ENCODE results near the gene ATRNL1. TPM values are rescaled to one million over a fixed set of nuclear protein-coding genes. Genes with fewer than 3 reads are reported as not detected.

ATRNL1 gene
- polyA plus RNA-seq, 1 donor from 2014 or later = 47.8 TPM

DNA sequence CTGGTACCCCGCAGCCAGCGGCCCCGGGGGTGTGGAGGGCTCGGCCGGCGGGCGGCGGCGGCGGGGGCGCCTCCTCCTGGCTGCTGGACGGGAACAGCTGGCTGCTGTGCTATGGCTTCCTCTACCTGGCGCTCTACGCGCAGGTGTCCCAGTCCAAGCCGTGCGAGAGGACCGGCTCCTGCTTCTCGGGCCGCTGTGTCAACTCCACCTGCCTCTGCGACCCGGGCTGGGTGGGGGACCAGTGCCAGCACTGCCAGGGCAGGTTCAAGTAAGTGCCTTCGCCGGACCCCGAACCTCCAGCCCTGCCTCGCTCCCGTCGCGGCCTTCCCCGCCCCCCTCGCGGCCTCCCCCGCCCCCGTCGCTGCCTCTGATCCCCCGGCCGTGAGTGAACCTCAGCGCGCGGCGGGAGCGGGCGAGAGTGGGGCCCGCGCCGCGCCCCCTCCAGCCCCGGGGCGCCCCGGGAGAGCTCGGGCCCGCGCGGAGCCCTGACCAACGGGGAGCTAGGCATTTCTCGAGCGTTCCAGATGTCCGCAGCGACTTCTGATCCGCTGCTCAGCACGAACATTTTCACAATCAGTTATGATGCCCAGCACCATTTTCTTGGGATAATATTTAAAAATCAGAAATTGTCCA, 727 bp downstream of the ATRNL1 start:
- peak overlapping the region; percentile 90 for H3K4me2 ChIP-seq (ENCODE audit: low read length)
- TF ChIP-seq, protein P1, sequence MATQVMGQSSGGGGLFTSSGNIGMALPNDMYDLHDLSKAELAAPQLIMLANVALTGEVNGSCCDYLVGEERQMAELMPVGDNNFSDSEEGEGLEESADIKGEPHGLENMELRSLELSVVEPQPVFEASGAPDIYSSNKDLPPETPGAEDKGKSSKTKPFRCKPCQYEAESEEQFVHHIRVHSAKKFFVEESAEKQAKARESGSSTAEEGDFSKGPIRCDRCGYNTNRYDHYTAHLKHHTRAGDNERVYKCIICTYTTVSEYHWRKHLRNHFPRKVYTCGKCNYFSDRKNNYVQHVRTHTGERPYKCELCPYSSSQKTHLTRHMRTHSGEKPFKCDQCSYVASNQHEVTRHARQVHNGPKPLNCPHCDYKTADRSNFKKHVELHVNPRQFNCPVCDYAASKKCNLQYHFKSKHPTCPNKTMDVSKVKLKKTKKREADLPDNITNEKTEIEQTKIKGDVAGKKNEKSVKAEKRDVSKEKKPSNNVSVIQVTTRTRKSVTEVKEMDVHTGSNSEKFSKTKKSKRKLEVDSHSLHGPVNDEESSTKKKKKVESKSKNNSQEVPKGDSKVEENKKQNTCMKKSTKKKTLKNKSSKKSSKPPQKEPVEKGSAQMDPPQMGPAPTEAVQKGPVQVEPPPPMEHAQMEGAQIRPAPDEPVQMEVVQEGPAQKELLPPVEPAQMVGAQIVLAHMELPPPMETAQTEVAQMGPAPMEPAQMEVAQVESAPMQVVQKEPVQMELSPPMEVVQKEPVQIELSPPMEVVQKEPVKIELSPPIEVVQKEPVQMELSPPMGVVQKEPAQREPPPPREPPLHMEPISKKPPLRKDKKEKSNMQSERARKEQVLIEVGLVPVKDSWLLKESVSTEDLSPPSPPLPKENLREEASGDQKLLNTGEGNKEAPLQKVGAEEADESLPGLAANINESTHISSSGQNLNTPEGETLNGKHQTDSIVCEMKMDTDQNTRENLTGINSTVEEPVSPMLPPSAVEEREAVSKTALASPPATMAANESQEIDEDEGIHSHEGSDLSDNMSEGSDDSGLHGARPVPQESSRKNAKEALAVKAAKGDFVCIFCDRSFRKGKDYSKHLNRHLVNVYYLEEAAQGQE (IDR thresholded peaks at IDR 0.05; ENCODE audit: borderline replicate concordance) = no peak
- TF ChIP-seq EP300 (conservative IDR thresholded peaks at IDR 0.05; ENCODE audit: poor library complexity, severe bottlenecking) = no peak
- TF ChIP-seq POLR2AphosphoS5 (IDR thresholded peaks at IDR 0.05) = no peak
- peak; percentile 61 for TF ChIP-seq SMC3 (conservative IDR thresholded peaks at IDR 0.05; ENCODE audit: poor library complexity)
- no peak for TF ChIP-seq MXI1 (conservative IDR thresholded peaks at IDR 0.05; ENCODE audit: poor library complexity, severe bottlenecking)
- TF ChIP-seq, protein P2, sequence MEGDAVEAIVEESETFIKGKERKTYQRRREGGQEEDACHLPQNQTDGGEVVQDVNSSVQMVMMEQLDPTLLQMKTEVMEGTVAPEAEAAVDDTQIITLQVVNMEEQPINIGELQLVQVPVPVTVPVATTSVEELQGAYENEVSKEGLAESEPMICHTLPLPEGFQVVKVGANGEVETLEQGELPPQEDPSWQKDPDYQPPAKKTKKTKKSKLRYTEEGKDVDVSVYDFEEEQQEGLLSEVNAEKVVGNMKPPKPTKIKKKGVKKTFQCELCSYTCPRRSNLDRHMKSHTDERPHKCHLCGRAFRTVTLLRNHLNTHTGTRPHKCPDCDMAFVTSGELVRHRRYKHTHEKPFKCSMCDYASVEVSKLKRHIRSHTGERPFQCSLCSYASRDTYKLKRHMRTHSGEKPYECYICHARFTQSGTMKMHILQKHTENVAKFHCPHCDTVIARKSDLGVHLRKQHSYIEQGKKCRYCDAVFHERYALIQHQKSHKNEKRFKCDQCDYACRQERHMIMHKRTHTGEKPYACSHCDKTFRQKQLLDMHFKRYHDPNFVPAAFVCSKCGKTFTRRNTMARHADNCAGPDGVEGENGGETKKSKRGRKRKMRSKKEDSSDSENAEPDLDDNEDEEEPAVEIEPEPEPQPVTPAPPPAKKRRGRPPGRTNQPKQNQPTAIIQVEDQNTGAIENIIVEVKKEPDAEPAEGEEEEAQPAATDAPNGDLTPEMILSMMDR (IDR thresholded peaks at IDR 0.05; ENCODE audit: poor library complexity, severe bottlenecking) = peak; percentile 72
- no peaks in the 10 kb centered on the region for H3K27me3 ChIP-seq (ENCODE audit: insufficient read depth, low read depth, low read length)
- H3K36me3 ChIP-seq (ENCODE audit: insufficient read depth, low read length) = no peaks in the 10 kb centered on the region
- peak overlapping the region; percentile 88 for H3K4me3 ChIP-seq (ENCODE audit: low read length)
- peaks cover 6% of the 10 kb centered on the region for H3F3A ChIP-seq (ENCODE audit: insufficient read depth, low read length, poor library complexity, severe bottlenecking)
- H3K79me2 ChIP-seq (replicated peaks; ENCODE audit: insufficient read depth, low read length) = peaks cover 45% of the 10 kb centered on the region
- H3K9me3 ChIP-seq (ENCODE audit: low read length) = no peaks in the 10 kb centered on the region
- no peaks in the 10 kb centered on the region for H3K9me2 ChIP-seq (ENCODE audit: insufficient read depth, low read length)
- H3K27ac ChIP-seq (ENCODE audit: low read length) = peak overlapping the region; percentile 94
- no peaks in the 10 kb centered on the region for H4K20me1 ChIP-seq (ENCODE audit: insufficient read depth)
- H2AFZ ChIP-seq (ENCODE audit: low read depth, low read length) = peak overlapping the region; percentile 23
- peak overlapping the region; percentile 91 for H3K9ac ChIP-seq (ENCODE audit: low read length)

DNA sequence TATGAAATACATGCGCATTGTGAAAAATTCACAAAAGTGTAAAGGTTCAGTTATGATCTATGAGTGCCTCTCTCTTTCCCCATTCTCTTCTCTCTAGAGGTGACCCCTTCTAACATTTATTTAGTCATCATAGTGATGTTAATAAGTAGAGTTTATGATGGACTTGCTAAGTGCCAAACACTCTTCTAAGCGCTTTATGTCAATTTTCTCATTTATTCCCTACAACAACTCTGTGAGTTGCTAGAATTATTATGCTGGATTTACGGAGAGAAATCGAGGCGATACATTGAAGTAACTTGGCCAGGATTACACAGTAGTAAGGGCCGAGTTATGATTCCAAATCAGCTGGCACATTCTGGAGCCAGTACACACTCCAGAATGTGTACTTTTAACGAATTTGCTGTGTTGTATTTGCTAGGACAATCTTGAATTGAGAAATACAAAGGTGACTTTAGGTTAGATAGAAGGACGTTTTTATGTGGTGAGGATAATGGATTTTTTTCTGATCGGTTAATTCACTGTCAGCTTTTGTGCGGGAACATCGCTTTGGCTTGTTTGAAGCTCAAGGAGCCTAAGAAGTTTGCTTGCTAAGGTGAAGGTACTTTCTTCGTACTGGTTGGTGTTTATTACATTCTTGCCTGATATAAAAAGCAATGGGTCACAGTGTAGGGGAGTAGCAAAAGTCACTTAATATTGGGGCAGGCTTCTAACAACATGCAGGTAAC, 1.4 kb downstream of the ATRNL1 start:
- peaks cover 52% of the 10 kb centered on the region for H3K79me2 ChIP-seq (replicated peaks; ENCODE audit: insufficient read depth, low read length)
- H3K9me3 ChIP-seq (ENCODE audit: low read length) = no peaks in the 10 kb centered on the region
- peak overlapping the region; percentile 88 for H3K4me3 ChIP-seq (ENCODE audit: low read length)
- TF ChIP-seq POLR2AphosphoS5 (IDR thresholded peaks at IDR 0.05) = no peak
- TF ChIP-seq TAF1 (IDR thresholded peaks at IDR 0.05; ENCODE audit: low read depth) = no peak
- TF ChIP-seq, protein P1 (IDR thresholded peaks at IDR 0.05; ENCODE audit: borderline replicate concordance) = no peak
- no peak for TF ChIP-seq EZH2 (IDR thresholded peaks at IDR 0.05; ENCODE audit: borderline replicate concordance, insufficient read depth, low read length, poor library complexity, severe bottlenecking)
- TF ChIP-seq EP300 (conservative IDR thresholded peaks at IDR 0.05; ENCODE audit: poor library complexity, severe bottlenecking) = no peak
- TF ChIP-seq, protein P2 (IDR thresholded peaks at IDR 0.05; ENCODE audit: poor library complexity, severe bottlenecking) = no peak
- TF ChIP-seq SMC3 (conservative IDR thresholded peaks at IDR 0.05; ENCODE audit: poor library complexity) = no peak
- no peak for TF ChIP-seq RAD21 (conservative IDR thresholded peaks at IDR 0.05)
- no peak for TF ChIP-seq MXI1 (conservative IDR thresholded peaks at IDR 0.05; ENCODE audit: poor library complexity, severe bottlenecking)
- no peaks in the 10 kb centered on the region for H3K36me3 ChIP-seq (ENCODE audit: insufficient read depth, low read length)
- no peak overlapping the region for H2AFZ ChIP-seq (ENCODE audit: low read depth, low read length)
- no peaks in the 10 kb centered on the region for H3K9me2 ChIP-seq (ENCODE audit: insufficient read depth, low read length)
- no peaks in the 10 kb centered on the region for H4K20me1 ChIP-seq (ENCODE audit: insufficient read depth)
- H3K27ac ChIP-seq (ENCODE audit: low read length) = peak overlapping the region; percentile 23
- no peaks in the 10 kb centered on the region for H3K27me3 ChIP-seq (ENCODE audit: insufficient read depth, low read depth, low read length)
- peak overlapping the region; percentile 90 for H3K4me2 ChIP-seq (ENCODE audit: low read length)
- peak overlapping the region; percentile 91 for H3K9ac ChIP-seq (ENCODE audit: low read length)
- H3F3A ChIP-seq (ENCODE audit: insufficient read depth, low read length, poor library complexity, severe bottlenecking) = peaks cover 6% of the 10 kb centered on the region
